Sigmoid colon (tissue), 4 donors: ENCODE data around the gene ANKS1A.

Source experiments
- EP300 ChIP-seq, 4 donors: sonication (generic); formaldehyde crosslinking; IDR thresholded peaks; one replicate each; pipeline ENCODE4 v1.6.1; 2017; ENCODE audit warnings: antibody characterized with exemption in 4 of 4
- POLR2A ChIP-seq, 2 donors: fragments of 450-650 bp; IDR thresholded peaks; one replicate each; pipeline ENCODE4 v1.6.1; 2016; ENCODE audit warnings: antibody characterized with exemption in 2 of 2, mild to moderate bottlenecking in 2 of 2, moderate library complexity in 2 of 2
- TF ChIP-seq, protein P1 (sequence below), 4 experiments: fragments of 450-650 bp in 3 of 4; fragments of 200-600 bp in 1 of 4; IDR thresholded peaks; one replicate each; pipeline ENCODE4 v1.5.1; 2016 to 2019; ENCODE audit warnings: antibody characterized with exemption in 4 of 4, mild to moderate bottlenecking in 3 of 4, moderate library complexity in 2 of 4

DNA sequence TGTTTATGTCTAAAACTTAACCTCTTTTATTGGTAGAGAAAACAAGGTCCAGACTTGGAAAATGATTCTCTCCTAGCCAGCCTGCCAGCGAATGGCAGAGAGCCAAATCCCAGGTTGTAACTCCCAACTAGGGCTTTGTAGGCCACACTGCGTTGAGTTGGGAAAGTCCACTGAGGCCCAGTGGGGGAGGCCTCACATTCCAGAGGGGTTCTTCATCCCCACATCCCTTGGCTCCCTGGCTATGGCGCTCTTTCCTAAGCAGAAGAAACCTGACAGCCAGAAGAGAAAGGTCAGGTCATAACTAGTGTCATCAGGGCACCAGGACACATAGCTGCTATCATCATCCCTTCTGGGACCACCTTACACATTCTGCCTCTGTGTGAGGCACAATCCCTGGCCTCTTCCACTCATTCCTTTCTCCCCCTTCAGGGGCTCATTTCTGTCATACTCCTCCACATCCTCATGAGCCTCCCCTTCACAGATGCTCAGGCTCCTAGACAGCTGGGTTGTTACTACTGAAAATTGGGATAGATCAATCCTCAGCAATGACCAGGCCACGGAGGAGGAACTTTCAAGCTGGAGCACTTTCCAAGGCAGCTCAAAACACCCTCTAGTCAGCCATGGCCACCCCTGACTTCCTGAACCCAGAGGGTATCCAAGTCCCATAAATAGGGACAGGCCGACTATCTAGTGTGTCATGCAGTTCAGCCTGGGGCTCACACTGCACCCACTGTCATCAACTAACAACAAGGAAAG, 203.5 kb downstream of the ANKS1A start:
- TF ChIP-seq POLR2A (IDR thresholded peaks at IDR 0.05) (no peak), EP300 (IDR thresholded peaks at IDR 0.05) (no peak)
- TF ChIP-seq, protein P1, sequence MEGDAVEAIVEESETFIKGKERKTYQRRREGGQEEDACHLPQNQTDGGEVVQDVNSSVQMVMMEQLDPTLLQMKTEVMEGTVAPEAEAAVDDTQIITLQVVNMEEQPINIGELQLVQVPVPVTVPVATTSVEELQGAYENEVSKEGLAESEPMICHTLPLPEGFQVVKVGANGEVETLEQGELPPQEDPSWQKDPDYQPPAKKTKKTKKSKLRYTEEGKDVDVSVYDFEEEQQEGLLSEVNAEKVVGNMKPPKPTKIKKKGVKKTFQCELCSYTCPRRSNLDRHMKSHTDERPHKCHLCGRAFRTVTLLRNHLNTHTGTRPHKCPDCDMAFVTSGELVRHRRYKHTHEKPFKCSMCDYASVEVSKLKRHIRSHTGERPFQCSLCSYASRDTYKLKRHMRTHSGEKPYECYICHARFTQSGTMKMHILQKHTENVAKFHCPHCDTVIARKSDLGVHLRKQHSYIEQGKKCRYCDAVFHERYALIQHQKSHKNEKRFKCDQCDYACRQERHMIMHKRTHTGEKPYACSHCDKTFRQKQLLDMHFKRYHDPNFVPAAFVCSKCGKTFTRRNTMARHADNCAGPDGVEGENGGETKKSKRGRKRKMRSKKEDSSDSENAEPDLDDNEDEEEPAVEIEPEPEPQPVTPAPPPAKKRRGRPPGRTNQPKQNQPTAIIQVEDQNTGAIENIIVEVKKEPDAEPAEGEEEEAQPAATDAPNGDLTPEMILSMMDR (IDR thresholded peaks at IDR 0.05): no peak
